Measurements from ENCODE around the gene FLCN. TPM values are rescaled to one million over a fixed set of nuclear protein-coding genes. Genes with fewer than 3 reads are reported as not detected.

FLCN gene
- polyA plus RNA-seq, 2 of the 4 experiments (the other 2 are of a cell fraction) = 14.2 to 25.1 TPM

- H3K27ac ChIP-seq = no peak overlapping the region
- CTCF ChIA-PET = interaction anchor here (0.6 to 2.2 kb wide), 7 partner anchors 9 to 27 kb away, joined by 3 to 8 read pairs (median 3); partner anchors contain the start of gene PLD6
- TF ChIP-seq CHD4 (IDR thresholded peaks at IDR 0.05; ENCODE audit: borderline replicate concordance) = no peak
- no peak for TF ChIP-seq NFE2L2 (conservative IDR thresholded peaks at IDR 0.05; ENCODE audit: low read length)
- no peak for TF ChIP-seq POLR2AphosphoS2 (conservative IDR thresholded peaks at IDR 0.05; ENCODE audit: low read length)
- TF ChIP-seq FOSL2 (IDR thresholded peaks at IDR 0.05) = no peak
- no peak for TF ChIP-seq FOSL2 (CRISPR knock-in tag; IDR thresholded peaks at IDR 0.05)
- no peak for TF ChIP-seq EP300 (IDR thresholded peaks at IDR 0.05)
- TF ChIP-seq MAFK (IDR thresholded peaks at IDR 0.05; ENCODE audit: partially characterized antibody) = no peak
- no peak for TF ChIP-seq FOXS1 (CRISPR knock-in tag; IDR thresholded peaks at IDR 0.05)
- no peak for TF ChIP-seq MYC (IDR thresholded peaks at IDR 0.05; ENCODE audit: borderline replicate concordance, low read length)
- no peak for TF ChIP-seq ZNF302 (CRISPR knock-in tag; IDR thresholded peaks at IDR 0.05)
- no peak for TF ChIP-seq JUN (IDR thresholded peaks at IDR 0.05)
- TF ChIP-seq HOXB5 (CRISPR knock-in tag; IDR thresholded peaks at IDR 0.05) = no peak
- no peak for TF ChIP-seq TFCP2L1 (CRISPR knock-in tag; IDR thresholded peaks at IDR 0.05)
- FAIRE-seq (no peak), ATAC-seq (no peak), DNase-seq (ENCODE audit: low read depth in 1 of 2, low spot score in 1 of 2) (no peak)
- no peaks in the 10 kb centered on the region for H3K9me3 ChIP-seq
- H3K4me1 ChIP-seq = no peaks in the 10 kb centered on the region
- no peak overlapping the region for H3K4me3 ChIP-seq
- WGBS (ENCODE audit: missing lambda C conversion rate) = 90% methylated on average over 26 of the region's 26 CpGs
- H3K4me2 ChIP-seq = no peak overlapping the region
- POLR2A ChIA-PET = interaction anchor here (0.6 kb wide), 1 partner anchor 18 kb away, joined by 3 read pairs; no protein-coding TSS in a partner anchor
Observed at GRCh38 chr17:17229416-17230384, 7.3 kb downstream of the FLCN start.

DNA sequence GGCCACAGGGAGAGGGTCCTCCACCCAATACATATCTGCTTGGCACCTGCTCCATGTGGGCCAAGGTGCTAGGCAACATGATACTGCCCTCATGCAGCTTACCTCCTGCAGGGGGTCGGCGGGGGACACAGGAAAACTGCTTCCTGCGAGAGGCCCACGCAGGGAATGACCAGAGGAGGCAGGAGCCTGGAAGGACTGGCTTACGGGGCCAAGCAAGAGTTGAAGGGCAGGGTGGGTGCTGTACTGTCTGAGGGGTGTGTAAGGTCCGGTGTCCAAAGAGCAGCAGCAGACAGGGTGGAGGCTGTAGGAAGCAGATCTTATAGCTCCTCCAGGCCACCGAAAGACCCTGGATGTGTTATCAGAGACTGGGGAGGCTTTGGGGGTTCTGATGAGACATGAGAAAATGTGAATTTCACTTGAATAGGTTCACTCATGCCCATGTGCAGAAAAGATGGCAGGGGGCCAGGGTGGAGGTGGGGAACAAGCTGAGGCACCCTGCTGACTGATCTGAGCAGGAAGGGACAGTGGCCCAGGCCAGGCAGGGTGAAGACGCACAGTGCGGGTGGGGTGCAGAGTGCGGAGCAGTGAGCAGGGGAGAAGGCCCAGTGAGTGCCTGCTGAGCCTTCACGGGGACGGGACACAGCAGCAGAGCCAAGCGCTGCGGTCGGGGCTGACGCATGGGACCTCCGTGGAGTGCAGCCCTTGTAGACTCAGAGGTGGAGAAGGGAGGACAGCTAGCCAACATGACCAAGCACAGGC is 8.3 kb downstream of the FLCN start:
- FAIRE-seq (no peak), ATAC-seq (no peak), DNase-seq (ENCODE audit: low read depth in 1 of 2, low spot score in 1 of 2) (no peak)
- H3K4me1 ChIP-seq = no peaks in the 10 kb centered on the region
- ChIA-PET CTCF (interaction anchor here (1.2 to 2.2 kb wide), 2 partner anchors 12 to 16 kb away, joined by 3 to 8 read pairs; no protein-coding TSS in a partner anchor), POLR2A (no interaction called here)
- TF ChIP-seq RFX5 (IDR thresholded peaks at IDR 0.05) = no peak
- TF ChIP-seq KDM1A (IDR thresholded peaks at IDR 0.05; ENCODE audit: low read depth) = no peak
- TF ChIP-seq, protein P1, sequence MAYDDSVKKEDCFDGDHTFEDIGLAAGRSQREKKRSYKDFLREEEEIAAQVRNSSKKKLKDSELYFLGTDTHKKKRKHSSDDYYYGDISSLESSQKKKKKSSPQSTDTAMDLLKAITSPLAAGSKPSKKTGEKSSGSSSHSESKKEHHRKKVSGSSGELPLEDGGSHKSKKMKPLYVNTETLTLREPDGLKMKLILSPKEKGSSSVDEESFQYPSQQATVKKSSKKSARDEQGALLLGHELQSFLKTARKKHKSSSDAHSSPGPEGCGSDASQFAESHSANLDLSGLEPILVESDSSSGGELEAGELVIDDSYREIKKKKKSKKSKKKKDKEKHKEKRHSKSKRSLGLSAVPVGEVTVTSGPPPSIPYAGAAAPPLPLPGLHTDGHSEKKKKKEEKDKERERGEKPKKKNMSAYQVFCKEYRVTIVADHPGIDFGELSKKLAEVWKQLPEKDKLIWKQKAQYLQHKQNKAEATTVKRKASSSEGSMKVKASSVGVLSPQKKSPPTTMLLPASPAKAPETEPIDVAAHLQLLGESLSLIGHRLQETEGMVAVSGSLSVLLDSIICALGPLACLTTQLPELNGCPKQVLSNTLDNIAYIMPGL (CRISPR knock-in tag; IDR thresholded peaks at IDR 0.05; ENCODE audit: borderline replicate concordance) = no peak
- no peak for TF ChIP-seq PHF8 (IDR thresholded peaks at IDR 0.05; ENCODE audit: borderline replicate concordance, low read depth)
- no peak for TF ChIP-seq RNF2 (IDR thresholded peaks at IDR 0.05; ENCODE audit: borderline replicate concordance, low read depth)
- TF ChIP-seq PBX3 (IDR thresholded peaks at IDR 0.05) = no peak
- no peak for TF ChIP-seq JUNB (IDR thresholded peaks at IDR 0.05)
- no peak for TF ChIP-seq MYC (IDR thresholded peaks at IDR 0.05; ENCODE audit: borderline replicate concordance, low read length)
- no peak for TF ChIP-seq RCOR1 (IDR thresholded peaks at IDR 0.05; ENCODE audit: low read depth, low read length)
- no peak for TF ChIP-seq FOXS1 (CRISPR knock-in tag; IDR thresholded peaks at IDR 0.05)
- no peak for TF ChIP-seq SMC3 (IDR thresholded peaks at IDR 0.05)
- no peak for TF ChIP-seq ZFP36 (IDR thresholded peaks at IDR 0.05; ENCODE audit: borderline replicate concordance, partially characterized antibody)
- H3K27ac ChIP-seq = no peak overlapping the region
- no peak overlapping the region for H3K4me3 ChIP-seq
- H3K9me3 ChIP-seq = no peaks in the 10 kb centered on the region
- no peak overlapping the region for H3K4me2 ChIP-seq
- 92% methylated on average over 17 of the region's 17 CpGs for WGBS (ENCODE audit: missing lambda C conversion rate)

Measured in A549 (cell line).